Large intestine (tissue), 12 donors: ENCODE results near the gene SCPEP1. TPM values are rescaled to one million over a fixed set of nuclear protein-coding genes. Genes with fewer than 3 reads are reported as not detected.

Experiments used
- DNase-seq, 2 donors: peaks; one replicate each; pipeline versions ENCODE4 v3.0.0 to v3.0.0-alpha.2; 2013
- H3K27ac ChIP-seq: one replicate; pipeline ENCODE4 v1.5.1; 2013; ENCODE audit warnings: low read length
- H3K27me3 ChIP-seq: 2 replicates; pipeline ENCODE4 v1.6.1; 2013; ENCODE audit warnings: low read length; ENCODE audit not compliant: control insufficient read depth, insufficient read depth
- H3K36me3 ChIP-seq: 2 replicates; pipeline ENCODE4 v1.6.1; 2013; ENCODE audit warnings: low read length; ENCODE audit not compliant: control insufficient read depth, insufficient read depth
- H3K4me1 ChIP-seq: one replicate; pipeline ENCODE4 v1.6.1; 2013; ENCODE audit warnings: low read length; ENCODE audit not compliant: control insufficient read depth, insufficient read depth
- H3K4me3 ChIP-seq: one replicate; pipeline ENCODE4 v1.5.1; 2013; ENCODE audit warnings: low read length
- H3K9me3 ChIP-seq: one replicate; pipeline ENCODE4 v1.6.1; 2013; ENCODE audit warnings: mild to moderate bottlenecking, low read depth, low read length, moderate library complexity; ENCODE audit not compliant: control insufficient read depth
- WGBS: methylation state at CpG from one replicate; pipeline ENCODE4 v1.1.5; 2013; ENCODE audit warnings: low lambda C conversion rate; ENCODE audit not compliant: insufficient coverage; 5-methylcytosine and 5-hydroxymethylcytosine counted together
- long read RNA-seq, 11 donors: transcript quantifications; one replicate each; lab custom pipeline, GENCODE V29; 2026
- polyA plus RNA-seq: library from polyadenylated mRNA; unstranded; fragments of 120-200 nt; gene quantifications from one replicate; pipeline ENCODE4 v1.2.1, GENCODE V29; 2013

SCPEP1 gene
- polyA plus RNA-seq, result 323 TPM
- long read RNA-seq, donor 1, transcript SCPEP1-202 (4 exons, 924 nt), result minor isoform, 5 of 172 reads
- long read RNA-seq, donor 1, transcript SCPEP1-201 (13 exons, 1,942 nt), result major isoform, 39 of 172 reads
- long read RNA-seq, donor 1, partial matches to known transcripts, result 75 of 172 reads
- long read RNA-seq, donor 1, other reads (novel, unspliced or antisense), result 52 of 172 reads
- long read RNA-seq, donor 2, transcript SCPEP1-201 (13 exons, 1,942 nt), result major isoform, 96 of 286 reads
- long read RNA-seq, donor 2, transcript SCPEP1-205 (6 exons, 778 nt), result minor isoform, 5 of 286 reads
- long read RNA-seq, donor 2, transcript SCPEP1-202 (4 exons, 924 nt), result minor isoform, 14 of 286 reads
- long read RNA-seq, donor 2, partial matches to known transcripts, result 171 of 286 reads
- long read RNA-seq, donor 2, other reads (novel, unspliced or antisense), result 0 of 286 reads
- long read RNA-seq, donor 3, result 0 reads
- long read RNA-seq, donor 4, transcript SCPEP1-201 (13 exons, 1,942 nt), result major isoform, 15 of 17 reads
- long read RNA-seq, donor 4, partial matches to known transcripts, result 0 of 17 reads
- long read RNA-seq, donor 4, other reads (novel, unspliced or antisense), result 0 of 17 reads
- long read RNA-seq, donor 5, transcript SCPEP1-201 (13 exons, 1,942 nt), result major isoform, 21 of 26 reads
- long read RNA-seq, donor 5, partial matches to known transcripts, result 5 of 26 reads
- long read RNA-seq, donor 5, other reads (novel, unspliced or antisense), result 0 of 26 reads
- long read RNA-seq, donor 6, transcript SCPEP1-202 (4 exons, 924 nt), result minor isoform, 6 of 234 reads
- long read RNA-seq, donor 6, transcript SCPEP1-201 (13 exons, 1,942 nt), result major isoform, 119 of 234 reads
- long read RNA-seq, donor 6, partial matches to known transcripts, result 109 of 234 reads
- long read RNA-seq, donor 6, other reads (novel, unspliced or antisense), result 0 of 234 reads
- long read RNA-seq, donor 7, transcript SCPEP1-201 (13 exons, 1,942 nt), result major isoform, 14 of 21 reads
- long read RNA-seq, donor 7, partial matches to known transcripts, result 5 of 21 reads
- long read RNA-seq, donor 7, other reads (novel, unspliced or antisense), result 0 of 21 reads
- long read RNA-seq, donor 8, transcript SCPEP1-202 (4 exons, 924 nt), result minor isoform, 9 of 342 reads
- long read RNA-seq, donor 8, transcript SCPEP1-201 (13 exons, 1,942 nt), result major isoform, 137 of 342 reads
- long read RNA-seq, donor 8, partial matches to known transcripts, result 195 of 342 reads
- long read RNA-seq, donor 8, other reads (novel, unspliced or antisense), result 0 of 342 reads
- long read RNA-seq, donor 9, transcript SCPEP1-202 (4 exons, 924 nt), result minor isoform, 8 of 289 reads
- long read RNA-seq, donor 9, transcript SCPEP1-201 (13 exons, 1,942 nt), result major isoform, 141 of 289 reads
- long read RNA-seq, donor 9, partial matches to known transcripts, result 135 of 289 reads
- long read RNA-seq, donor 9, other reads (novel, unspliced or antisense), result 0 of 289 reads
- long read RNA-seq, donor 10, transcript SCPEP1-201 (13 exons, 1,942 nt), result major isoform, 136 of 270 reads
- long read RNA-seq, donor 10, partial matches to known transcripts, result 123 of 270 reads
- long read RNA-seq, donor 10, other reads (novel, unspliced or antisense), result 5 of 270 reads
- long read RNA-seq, donor 11, transcript SCPEP1-201 (13 exons, 1,942 nt), result major isoform, 87 of 163 reads
- long read RNA-seq, donor 11, transcript SCPEP1-202 (4 exons, 924 nt), result minor isoform, 9 of 163 reads
- long read RNA-seq, donor 11, partial matches to known transcripts, result 67 of 163 reads
- long read RNA-seq, donor 11, other reads (novel, unspliced or antisense), result 0 of 163 reads

GRCh38 chr17:56977673-56978395 lies at the start of gene SCPEP1:
SCPEP1 (plus strand) TSS chr17:56978131; CDS start chr17:56978160, 29 bp downstream.
- Histone ChIP-seq H3K4me1 (peaks cover 39% of the 10 kb centered on the region), H3K27ac (peak within 1 kb of the TSS; percentile 58), H3K9me3 (no peaks in the 10 kb centered on the region), H3K36me3 (peaks cover 18% of the 10 kb centered on the region), H3K4me3 (peak within 1 kb of the TSS; percentile 68), H3K27me3 (no peaks in the 10 kb centered on the region)
- 0% methylated on average over 5 of the region's 42 CpGs for WGBS
- peak; percentile 73 to 77 for DNase-seq

- no peak overlapping the region for H3K27ac ChIP-seq
- no peaks in the 10 kb centered on the region for H3K9me3 ChIP-seq
- no peaks in the 10 kb centered on the region for H3K27me3 ChIP-seq
- H3K4me1 ChIP-seq, result no peaks in the 10 kb centered on the region
- no peak overlapping the region for H3K4me3 ChIP-seq
- H3K36me3 ChIP-seq, result no peaks in the 10 kb centered on the region
- 100% methylated on average over 1 of the region's 2 CpGs for WGBS
- DNase-seq, result no peak
These were observed 49.3 kb upstream of the SCPEP1 start for GRCh38 chr17:56928586-56928985.

GRCh38 chr17:56929362-56929969 lies 48.5 kb upstream of the SCPEP1 start:
- Histone ChIP-seq H3K9me3 (no peaks in the 10 kb centered on the region), H3K4me1 (no peaks in the 10 kb centered on the region), H3K36me3 (peaks cover 7% of the 10 kb centered on the region), H3K4me3 (no peak overlapping the region), H3K27me3 (no peaks in the 10 kb centered on the region), H3K27ac (no peak overlapping the region)
- no peak for DNase-seq

GRCh38 chr17:56930739-56931337 lies 47.1 kb upstream of the SCPEP1 start:
- H3K36me3 ChIP-seq, result peaks cover 13% of the 10 kb centered on the region
- no peaks in the 10 kb centered on the region for H3K27me3 ChIP-seq
- no peaks in the 10 kb centered on the region for H3K4me1 ChIP-seq
- no peak overlapping the region for H3K27ac ChIP-seq
- H3K4me3 ChIP-seq, result no peak overlapping the region
- DNase-seq, result no peak
- H3K9me3 ChIP-seq, result no peaks in the 10 kb centered on the region
- 93% methylated on average over 2 of the region's 2 CpGs for WGBS

- H3K27ac ChIP-seq, result no peak overlapping the region
- no peak overlapping the region for H3K4me3 ChIP-seq
- 100% methylated on average over 1 of the region's 8 CpGs for WGBS
- no peaks in the 10 kb centered on the region for H3K9me3 ChIP-seq
- peaks cover 24% of the 10 kb centered on the region for H3K36me3 ChIP-seq
- H3K27me3 ChIP-seq, result no peaks in the 10 kb centered on the region
- no peaks in the 10 kb centered on the region for H3K4me1 ChIP-seq
- no peak for DNase-seq
These were observed 44.7 kb upstream of the SCPEP1 start for GRCh38 chr17:56933151-56933745.

- no peak overlapping the region for H3K27ac ChIP-seq
- H3K36me3 ChIP-seq, result peaks cover 24% of the 10 kb centered on the region
- WGBS, result no CpG with 5 or more reads among the region's 1 CpG
- H3K9me3 ChIP-seq, result no peaks in the 10 kb centered on the region
- H3K27me3 ChIP-seq, result no peaks in the 10 kb centered on the region
- no peak for DNase-seq
- no peak overlapping the region for H3K4me3 ChIP-seq
- no peaks in the 10 kb centered on the region for H3K4me1 ChIP-seq
These were observed 44.1 kb upstream of the SCPEP1 start for GRCh38 chr17:56933868-56934267.

- no peaks in the 10 kb centered on the region for H3K4me1 ChIP-seq
- WGBS, result no CpG with 5 or more reads among the region's 4 CpGs
These were observed 43.7 kb upstream of the SCPEP1 start for GRCh38 chr17:56934280-56934679.

GRCh38 chr17:56935461-56935860 lies 42.5 kb upstream of the SCPEP1 start:
- Histone ChIP-seq H3K36me3 (peaks cover 39% of the 10 kb centered on the region), H3K27me3 (no peaks in the 10 kb centered on the region), H3K4me1 (no peaks in the 10 kb centered on the region), H3K27ac (no peak overlapping the region), H3K9me3 (no peaks in the 10 kb centered on the region), H3K4me3 (no peak overlapping the region)
- no CpG with 5 or more reads among the region's 3 CpGs for WGBS
- no peak for DNase-seq

More at GRCh38 chr17:56934280-56934679, 43.7 kb upstream of the SCPEP1 start:
- no peak overlapping the region for H3K27ac ChIP-seq
- H3K4me3 ChIP-seq, result no peak overlapping the region
- no peak for DNase-seq
- H3K36me3 ChIP-seq, result peaks cover 28% of the 10 kb centered on the region
- no peaks in the 10 kb centered on the region for H3K9me3 ChIP-seq
- H3K27me3 ChIP-seq, result no peaks in the 10 kb centered on the region
